Right forelimb (tissue), 1 donor: ENCODE results near the gene SEMA3B.
A peak's percentile ranks its signal among the peaks of the same experiment; 100 is the strongest.
"Not testable (repeated sequence)": the region's sequence is repeated elsewhere in the genome, so short reads cannot be mapped to it uniquely, and the experiment has no call there.

ENCODE experiments used
- DNase-seq: peaks from one replicate; pipeline ENCODE4 v3.0.0-alpha.2; 2018

SEMA3B gene

GRCh38 chr3:50268703-50269451, at the start of gene SEMA3B:
Gene SEMA3B (plus strand): TSS chr3:50269147. CDS start chr3:50269241, 94 bp downstream.
- DNase-seq: peak; percentile 71

DNA sequence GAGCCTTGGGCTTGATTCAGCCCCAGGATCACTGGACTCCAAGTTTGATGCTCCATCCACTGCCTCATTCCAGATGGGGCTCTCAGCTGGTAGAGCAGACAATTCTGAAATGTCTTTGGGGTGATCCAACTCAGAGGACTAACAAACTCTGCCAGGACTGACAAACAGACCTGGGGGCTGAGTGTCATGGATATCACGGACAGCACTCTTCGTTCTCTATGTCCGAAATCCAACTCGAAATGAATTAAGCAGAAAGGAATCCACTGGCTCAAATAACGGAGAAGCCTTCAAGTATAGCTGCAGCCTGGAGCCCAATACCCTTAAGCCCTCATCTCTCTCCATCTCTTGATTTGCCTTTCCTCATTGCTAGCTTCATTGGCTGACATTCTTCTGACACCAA, 49.7 kb upstream of the SEMA3B start:
- no peak for DNase-seq

DNA sequence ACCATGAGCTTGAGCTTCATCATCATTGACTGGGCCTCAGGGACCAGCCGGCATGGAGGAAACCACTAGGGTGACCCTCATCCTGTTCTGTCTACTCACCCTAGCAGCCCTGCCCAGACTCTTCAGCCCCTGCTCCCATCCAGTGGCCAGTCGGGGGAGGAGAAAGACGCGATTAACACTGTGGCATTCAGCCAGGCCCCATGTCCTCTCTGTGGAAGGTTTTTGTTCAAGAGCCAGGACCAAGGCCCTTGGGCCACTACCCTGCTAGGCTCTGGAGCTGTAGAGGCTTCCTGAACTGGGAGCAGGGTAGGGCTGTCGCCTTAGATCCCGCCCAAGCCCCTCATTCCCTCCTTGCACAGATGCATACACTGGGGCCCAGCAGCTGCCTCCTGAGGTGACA, 48.8 kb upstream of the SEMA3B start:
- no peak for DNase-seq

DNA sequence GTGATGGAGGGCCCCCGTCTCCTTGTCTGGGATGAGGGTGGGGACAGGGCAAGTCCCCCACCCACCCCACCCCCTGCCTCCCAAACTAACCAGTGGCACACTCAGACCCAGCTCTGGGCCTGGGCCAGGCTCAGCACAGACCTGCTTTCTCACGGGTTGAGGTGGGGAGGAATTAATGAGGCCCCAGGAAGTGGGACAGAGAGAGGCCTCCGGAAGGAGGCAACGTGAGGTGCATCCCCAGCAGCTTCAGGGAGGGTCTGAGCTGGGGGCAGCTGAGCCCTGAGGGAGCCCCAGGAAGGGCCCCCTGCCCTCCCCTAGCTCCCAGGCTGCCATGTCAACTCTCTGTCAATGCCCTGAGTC, 47.9 kb upstream of the SEMA3B start:
- no peak for DNase-seq

GRCh38 chr3:50221411-50222168, 47.4 kb upstream of the SEMA3B start:
- no peak for DNase-seq

DNA sequence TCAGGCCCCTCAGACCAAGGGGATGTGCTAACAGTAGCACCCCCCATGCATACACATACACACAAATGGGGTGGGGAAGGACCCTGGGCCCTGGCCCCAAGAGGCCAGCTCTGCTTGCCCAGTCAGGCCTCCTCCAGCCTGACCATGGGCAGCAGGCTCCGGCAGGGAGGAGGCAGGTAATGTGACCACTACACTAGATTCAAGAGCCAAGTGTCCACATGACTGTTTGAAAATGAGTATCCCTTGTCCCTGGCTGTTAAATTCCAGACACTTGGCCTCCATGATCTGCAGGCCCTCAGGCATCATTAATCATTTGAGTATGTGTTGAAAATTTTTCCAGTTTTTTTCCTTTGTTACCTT, 46.8 kb upstream of the SEMA3B start:
- DNase-seq: no peak

- no peak for DNase-seq
Observed at GRCh38 chr3:50224639-50225038, 44.3 kb upstream of the SEMA3B start.

- DNase-seq: no peak
Observed at GRCh38 chr3:50226888-50227389, 42.0 kb upstream of the SEMA3B start.

GRCh38 chr3:50227390-50228183, 41.4 kb upstream of the SEMA3B start:
- DNase-seq: peak; percentile 95

DNA sequence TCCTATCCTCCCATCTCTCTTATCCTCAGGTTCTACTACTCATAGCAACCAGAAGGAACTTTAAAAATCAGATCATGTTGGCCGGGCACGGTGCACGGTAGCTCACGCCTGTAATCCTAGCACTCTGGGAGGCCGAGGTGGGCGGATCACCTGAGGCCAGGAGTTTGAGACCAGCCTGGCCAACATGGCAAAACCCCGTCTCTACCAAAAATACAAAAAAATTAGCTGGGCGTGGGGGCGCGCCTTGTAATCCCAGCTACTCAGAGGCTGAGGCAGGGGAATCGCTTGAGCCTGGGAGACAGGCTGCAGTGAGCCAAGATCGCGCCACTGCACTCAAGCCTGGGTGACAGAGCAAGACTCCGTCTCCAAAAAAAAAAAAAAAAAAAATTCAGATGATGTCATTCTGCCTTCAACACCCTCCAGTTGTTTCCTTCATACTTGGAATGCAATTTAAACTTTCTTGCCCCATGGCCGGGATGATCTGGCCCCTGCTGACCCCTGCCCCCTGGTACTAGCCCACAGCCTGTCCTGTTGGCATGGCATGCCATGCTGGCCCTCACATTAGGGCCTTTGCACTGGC, 40.7 kb upstream of the SEMA3B start:
- not testable (repeated sequence) for DNase-seq

- no peak for DNase-seq
Observed at GRCh38 chr3:50229490-50229889, 39.5 kb upstream of the SEMA3B start.

DNA sequence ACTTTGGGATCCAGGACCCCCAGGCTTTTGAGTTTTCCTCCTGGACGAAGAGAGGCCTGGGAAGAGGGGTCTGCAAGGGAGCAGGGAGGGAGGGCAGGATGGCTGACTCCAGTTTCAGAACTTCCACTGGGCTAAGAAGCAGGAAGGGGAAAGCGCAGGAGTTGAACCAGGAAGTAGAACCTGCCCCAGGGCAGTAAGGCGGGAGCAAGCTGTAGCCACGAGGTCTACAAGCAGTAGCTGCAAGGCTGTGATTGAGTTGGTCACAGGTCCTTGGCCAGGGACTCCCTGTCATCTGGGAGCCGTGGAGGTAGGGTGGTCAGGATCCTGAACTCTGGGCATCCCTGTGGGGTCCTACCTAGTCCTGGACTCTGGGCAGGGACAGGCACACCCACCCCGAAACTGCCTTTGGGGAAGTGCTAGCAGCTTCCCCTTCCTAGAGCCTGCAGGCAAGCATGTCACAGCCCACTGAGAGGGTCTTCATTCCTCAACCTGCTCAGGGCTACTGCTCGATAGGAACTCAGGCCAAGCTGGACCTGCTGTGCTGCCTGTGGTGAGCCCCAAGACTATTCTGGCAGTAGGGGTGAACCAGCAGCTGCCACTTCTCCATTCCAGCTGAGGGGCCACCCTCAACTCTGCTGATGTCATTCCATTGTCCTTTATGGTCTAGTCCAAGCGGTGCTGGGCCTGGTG, 38.7 kb upstream of the SEMA3B start:
- no peak for DNase-seq

DNA sequence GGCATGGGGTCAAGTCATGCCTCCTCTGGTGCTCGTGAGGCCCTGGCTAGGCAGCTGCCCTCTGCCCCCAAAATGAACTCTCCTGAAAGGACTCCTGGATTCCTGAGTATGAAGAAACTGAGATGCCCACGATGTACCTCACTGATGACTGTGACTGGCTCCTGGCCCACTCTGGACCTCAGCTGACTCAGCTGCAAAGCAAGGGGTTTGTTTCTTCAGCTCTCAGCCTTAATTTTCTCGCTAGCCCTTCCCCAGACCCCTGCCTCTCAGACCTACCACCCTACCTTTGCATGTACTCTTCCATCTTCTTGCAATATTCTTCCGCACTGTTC, 38.2 kb upstream of the SEMA3B start:
- DNase-seq: no peak

- no peak for DNase-seq
Observed at GRCh38 chr3:50231581-50231980, 37.4 kb upstream of the SEMA3B start.

DNA sequence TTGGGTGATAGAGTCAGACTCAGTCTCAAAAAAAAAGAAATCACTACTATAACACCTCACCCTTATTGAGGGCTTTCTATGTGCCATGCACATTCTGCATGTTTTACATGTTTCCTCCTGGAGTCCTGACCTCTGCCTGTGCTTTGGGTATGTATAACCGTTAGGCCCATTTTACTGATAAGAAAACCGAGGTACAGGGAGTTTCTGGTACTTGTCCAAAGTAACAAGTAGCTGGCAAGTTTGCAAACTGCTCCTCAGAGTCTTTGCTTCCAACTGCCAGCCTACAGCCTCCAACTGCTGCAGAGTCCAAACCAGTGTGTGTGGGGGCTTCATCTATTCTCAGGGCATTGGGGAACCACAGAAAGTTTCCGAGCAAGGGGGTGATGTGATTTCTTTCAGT, 36.6 kb upstream of the SEMA3B start:
- no peak for DNase-seq

GRCh38 chr3:50233176-50233575, 35.8 kb upstream of the SEMA3B start:
- no peak for DNase-seq

- DNase-seq: peak; percentile 99
Observed at GRCh38 chr3:50235716-50236483, 33.0 kb upstream of the SEMA3B start, which contains the start of gene GNAI2. Gene GNAI2 (plus strand): TSS chr3:50236204. CDS start chr3:50236336, 132 bp downstream.

DNA sequence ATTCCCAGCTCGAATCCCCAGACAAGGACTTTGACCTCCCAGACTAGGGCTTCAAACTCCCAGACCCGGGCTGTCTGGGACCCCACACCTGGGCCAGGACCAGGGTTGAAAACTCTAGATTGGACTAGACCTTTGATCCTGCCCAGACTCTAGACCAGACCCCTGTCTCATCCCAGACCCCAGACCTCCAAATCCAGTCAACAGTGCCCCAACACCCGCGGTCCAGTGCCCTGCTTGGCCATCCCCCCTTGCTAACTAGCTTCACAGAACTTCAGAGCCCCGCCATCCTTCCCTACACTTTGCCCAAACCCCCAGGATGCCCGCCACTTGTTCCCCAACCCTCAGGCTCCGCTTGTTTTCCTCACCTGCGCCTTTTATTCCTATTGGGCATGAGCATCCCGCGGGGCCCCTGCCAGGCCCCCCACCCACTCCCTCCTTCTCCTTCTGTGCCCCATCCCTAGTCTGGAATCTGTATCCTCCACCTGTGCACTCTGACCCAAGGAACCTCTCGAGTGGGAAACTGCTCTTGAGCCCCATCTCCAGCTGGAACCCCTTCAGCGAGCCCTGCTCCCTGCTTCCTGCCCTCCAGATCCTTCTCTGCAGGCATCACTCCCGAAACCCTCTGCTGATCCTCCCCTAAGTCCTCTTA, 32.3 kb upstream of the SEMA3B start:
- DNase-seq: no peak

DNA sequence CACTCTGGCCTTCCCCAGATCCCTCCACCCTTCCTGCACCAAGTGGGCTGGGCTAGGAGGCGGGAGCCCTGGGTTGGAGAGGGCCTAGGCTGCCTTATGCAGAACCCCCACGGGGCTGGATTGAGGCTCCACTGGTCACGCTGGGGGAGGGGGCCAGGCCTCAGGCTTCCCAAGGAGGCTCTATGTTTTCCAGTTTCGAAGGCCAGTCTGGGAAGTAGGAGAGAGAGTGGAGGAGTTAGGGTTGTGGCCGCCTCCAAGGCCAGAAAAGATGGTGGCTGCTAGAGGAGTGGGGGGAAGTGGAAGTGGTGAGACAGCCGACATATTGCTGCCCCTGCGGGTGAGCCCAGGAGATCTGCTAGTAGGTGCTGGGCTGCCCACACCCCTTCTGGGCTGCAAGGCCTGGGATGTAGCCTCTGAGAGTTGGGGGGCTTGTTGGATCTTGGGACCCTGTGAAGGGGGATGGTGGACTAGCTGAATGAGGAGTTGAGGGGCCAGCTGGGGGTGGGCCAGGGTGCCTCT, 31.8 kb upstream of the SEMA3B start:
- peak; percentile 65 for DNase-seq

- peak; percentile 84 for DNase-seq
Observed at GRCh38 chr3:50237754-50238548, 31.0 kb upstream of the SEMA3B start.
